ENCODE measurements around the gene RPS6KB1.
A peak's percentile ranks its signal among the peaks of the same experiment; 100 is the strongest.
"Not testable (repeated sequence)": the region's sequence is repeated elsewhere in the genome, so short reads cannot be mapped to it uniquely, and the experiment has no call there.

RPS6KB1 gene

DNA sequence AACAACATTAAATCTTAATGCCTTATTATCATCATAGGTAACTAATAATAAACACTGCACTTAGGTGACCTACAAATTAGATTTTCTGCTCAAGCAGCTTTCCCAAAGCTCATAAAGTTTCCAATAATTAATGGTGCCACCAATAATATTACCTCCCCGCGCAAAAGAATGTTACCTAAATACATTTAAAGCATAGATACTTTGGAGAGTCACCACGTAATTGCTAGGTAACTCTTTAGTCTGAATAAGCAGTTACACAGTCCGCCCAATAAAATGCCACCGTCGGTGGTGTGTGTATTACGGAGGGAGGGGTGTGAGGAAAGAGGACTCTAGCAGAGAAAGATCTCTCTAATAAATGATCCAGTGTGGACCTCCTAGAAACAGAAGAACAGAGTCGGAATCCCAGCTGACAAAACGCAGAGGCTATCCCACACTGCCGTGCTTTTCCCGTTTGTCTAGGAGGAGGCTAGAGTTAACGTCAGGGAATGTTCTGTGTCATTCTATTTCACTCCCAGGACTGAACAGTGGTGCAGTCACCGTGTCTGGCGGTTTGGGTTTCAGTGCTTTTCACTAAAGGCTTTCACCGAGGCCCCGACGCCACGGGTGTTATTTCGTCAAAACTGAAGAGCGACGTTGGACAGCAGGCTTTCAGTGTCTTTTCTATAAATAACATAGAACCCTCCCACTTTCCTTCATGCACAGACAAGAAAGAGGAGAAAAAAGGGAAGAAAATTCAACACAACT, 71.0 kb downstream of the RPS6KB1 start:
- Histone ChIP-seq H3K9me3 (ENCODE audit: control insufficient read depth, low read length) (no peaks in the 10 kb centered on the region), H3K27me3 (replicated peaks; ENCODE audit: control insufficient read depth, insufficient read depth, low read length, poor library complexity, severe bottlenecking) (no peaks in the 10 kb centered on the region), H3K27ac (ENCODE audit: insufficient read depth, low read length, poor library complexity, severe bottlenecking) (peak overlapping the region; percentile 80), H3K4me1 (ENCODE audit: control insufficient read depth, insufficient read depth, low read length, poor library complexity, severe bottlenecking) (peaks cover 12% of the 10 kb centered on the region), H3K4me3 (ENCODE audit: insufficient read depth, low read depth, low read length, poor library complexity, severe bottlenecking) (peak overlapping the region; percentile 79), H3K36me3 (ENCODE audit: control insufficient read depth, insufficient read depth, low read length) (no peaks in the 10 kb centered on the region)
- peak; percentile 6 to 17 (median 9) for DNase-seq

DNA sequence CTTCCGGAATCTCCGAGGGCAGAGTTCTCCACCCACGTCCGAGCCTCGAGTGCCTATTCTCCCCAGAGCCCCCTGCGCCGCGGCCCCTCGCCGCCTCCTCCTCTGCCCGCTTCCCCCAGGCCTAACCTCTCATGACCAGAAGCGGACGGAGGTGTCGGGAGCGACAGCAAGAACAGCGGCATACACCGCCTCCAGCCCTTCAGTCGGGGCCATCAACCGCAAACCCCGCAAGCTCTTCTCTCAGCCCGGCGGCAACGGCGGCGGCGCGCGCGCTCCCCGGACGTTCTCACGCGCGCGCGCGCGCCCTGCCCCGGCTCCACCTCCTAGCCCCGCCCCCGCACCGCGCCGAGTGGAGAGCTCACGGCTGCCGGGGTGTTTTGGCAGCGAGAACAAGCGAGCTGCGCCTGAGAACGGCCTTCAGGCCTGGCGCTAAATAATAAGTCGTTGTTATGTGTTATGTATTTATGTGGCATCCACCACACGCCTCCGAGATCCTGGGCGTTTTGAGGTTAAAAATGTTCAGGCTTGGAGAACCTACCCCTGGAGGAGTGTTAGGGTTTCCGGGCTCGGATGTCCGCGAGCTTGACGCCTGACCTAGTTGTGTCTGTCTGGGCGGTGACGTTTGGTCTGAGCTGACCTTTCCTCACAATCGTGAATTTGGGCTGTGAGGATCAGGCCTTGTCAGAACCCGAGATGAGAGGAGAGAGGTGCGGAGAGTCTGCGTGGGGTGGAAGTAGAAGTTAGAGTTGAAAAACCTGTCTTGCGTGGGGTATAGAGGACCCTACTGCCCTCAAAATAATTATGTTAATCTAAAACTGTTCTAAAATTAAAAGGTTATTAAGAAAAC, 71.8 kb downstream of the RPS6KB1 start, which contains the start of gene RNFT1:
Gene RNFT1, minus strand, starts transcription at position 259 of the 847 bp plus-strand sequence. Its CDS starts 77 bp downstream, at position 182.
- DNase-seq: peak; percentile 78 to 82 (median 79)
- peaks cover 12% of the 10 kb centered on the region for H3K4me1 ChIP-seq (ENCODE audit: control insufficient read depth, insufficient read depth, low read length, poor library complexity, severe bottlenecking)

DNA sequence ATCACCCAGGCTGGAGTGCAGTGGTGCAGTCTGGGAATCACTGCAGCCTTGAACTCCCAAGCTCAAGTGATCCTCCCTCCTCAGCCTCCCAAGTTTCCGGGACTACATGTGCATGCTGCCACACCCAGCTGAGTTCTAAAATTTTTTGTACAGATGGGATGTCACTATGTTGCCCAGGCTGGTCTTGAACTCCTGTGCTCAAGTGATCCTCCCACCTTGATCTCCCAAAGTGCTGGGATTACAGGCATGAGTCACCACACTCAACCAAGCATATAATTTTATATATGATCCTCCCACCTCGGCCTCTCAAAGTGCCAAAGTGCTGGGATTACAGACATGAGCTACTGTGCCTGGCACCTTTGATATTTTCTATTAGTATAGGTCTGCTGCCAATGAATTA, 78.8 kb downstream of the RPS6KB1 start:
- not testable (repeated sequence) for H3K27ac ChIP-seq (ENCODE audit: insufficient read depth, low read length, poor library complexity, severe bottlenecking); DNase-seq; H3K4me1 ChIP-seq (ENCODE audit: control insufficient read depth, insufficient read depth, low read length, poor library complexity, severe bottlenecking); H3K4me3 ChIP-seq (ENCODE audit: insufficient read depth, low read depth, low read length, poor library complexity, severe bottlenecking); H3K36me3 ChIP-seq (ENCODE audit: control insufficient read depth, insufficient read depth, low read length); H3K27me3 ChIP-seq (replicated peaks; ENCODE audit: control insufficient read depth, insufficient read depth, low read length, poor library complexity, severe bottlenecking); H3K9me3 ChIP-seq (ENCODE audit: control insufficient read depth, low read length)

More for the DNA sequence above, 71.8 kb downstream of the RPS6KB1 start, which contains the start of gene RNFT1:
- no peaks in the 10 kb centered on the region for H3K36me3 ChIP-seq (ENCODE audit: control insufficient read depth, insufficient read depth, low read length)
- H3K27ac ChIP-seq (ENCODE audit: insufficient read depth, low read length, poor library complexity, severe bottlenecking): peak within 1 kb of the TSS; percentile 80
- peak within 1 kb of the TSS; percentile 79 for H3K4me3 ChIP-seq (ENCODE audit: insufficient read depth, low read depth, low read length, poor library complexity, severe bottlenecking)
- H3K27me3 ChIP-seq (replicated peaks; ENCODE audit: control insufficient read depth, insufficient read depth, low read length, poor library complexity, severe bottlenecking): no peaks in the 10 kb centered on the region
- H3K9me3 ChIP-seq (ENCODE audit: control insufficient read depth, low read length): no peaks in the 10 kb centered on the region

DNA sequence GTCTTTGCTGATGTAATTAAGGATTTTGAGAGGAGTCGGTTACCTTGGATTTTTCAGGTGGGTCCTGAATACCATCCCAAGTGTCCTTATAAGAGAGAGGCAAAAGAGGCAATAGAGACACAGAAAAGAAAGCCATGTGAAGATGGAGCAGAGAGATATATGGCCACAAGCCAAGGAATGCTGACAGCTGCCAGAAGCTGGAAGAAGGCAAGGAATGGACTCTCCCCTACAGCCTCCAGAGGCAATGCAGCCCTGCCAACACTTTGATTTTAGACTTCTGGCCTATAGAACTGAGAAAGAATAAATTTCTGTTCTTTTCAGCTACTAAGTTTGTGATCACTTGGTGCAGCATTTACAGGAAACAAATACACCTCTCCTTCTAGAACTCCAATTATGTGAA, 79.9 kb downstream of the RPS6KB1 start:
- Histone ChIP-seq H3K4me1 (ENCODE audit: control insufficient read depth, insufficient read depth, low read length, poor library complexity, severe bottlenecking) (no peaks in the 10 kb centered on the region), H3K9me3 (ENCODE audit: control insufficient read depth, low read length) (no peaks in the 10 kb centered on the region), H3K27ac (ENCODE audit: insufficient read depth, low read length, poor library complexity, severe bottlenecking) (no peak overlapping the region), H3K27me3 (replicated peaks; ENCODE audit: control insufficient read depth, insufficient read depth, low read length, poor library complexity, severe bottlenecking) (no peaks in the 10 kb centered on the region), H3K36me3 (ENCODE audit: control insufficient read depth, insufficient read depth, low read length) (no peaks in the 10 kb centered on the region), H3K4me3 (ENCODE audit: insufficient read depth, low read depth, low read length, poor library complexity, severe bottlenecking) (no peak overlapping the region)
- no peak for DNase-seq

DNA sequence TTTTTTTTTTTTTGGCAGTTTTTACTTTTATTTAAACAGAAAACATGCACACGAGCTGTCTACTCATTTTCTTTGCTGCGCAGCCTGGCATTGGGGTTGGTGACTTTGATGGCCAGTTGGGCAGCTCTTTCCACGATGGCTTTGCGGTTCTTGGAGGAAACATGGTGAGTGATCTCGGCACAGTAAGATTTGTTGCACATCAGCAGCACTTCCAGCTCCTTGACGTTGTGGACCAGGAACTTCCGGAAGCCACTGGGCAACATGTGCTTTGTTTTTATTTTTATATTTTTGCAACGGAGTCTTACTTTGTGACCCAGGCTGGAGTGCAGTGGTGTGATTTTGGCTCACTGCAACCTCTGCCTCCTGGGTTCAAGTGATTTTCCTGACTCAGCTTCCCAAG, 80.6 kb downstream of the RPS6KB1 start:
- not testable (repeated sequence) for H3K36me3 ChIP-seq (ENCODE audit: control insufficient read depth, insufficient read depth, low read length); H3K27ac ChIP-seq (ENCODE audit: insufficient read depth, low read length, poor library complexity, severe bottlenecking); H3K4me3 ChIP-seq (ENCODE audit: insufficient read depth, low read depth, low read length, poor library complexity, severe bottlenecking); H3K27me3 ChIP-seq (replicated peaks; ENCODE audit: control insufficient read depth, insufficient read depth, low read length, poor library complexity, severe bottlenecking); H3K9me3 ChIP-seq (ENCODE audit: control insufficient read depth, low read length); DNase-seq; H3K4me1 ChIP-seq (ENCODE audit: control insufficient read depth, insufficient read depth, low read length, poor library complexity, severe bottlenecking)

DNA sequence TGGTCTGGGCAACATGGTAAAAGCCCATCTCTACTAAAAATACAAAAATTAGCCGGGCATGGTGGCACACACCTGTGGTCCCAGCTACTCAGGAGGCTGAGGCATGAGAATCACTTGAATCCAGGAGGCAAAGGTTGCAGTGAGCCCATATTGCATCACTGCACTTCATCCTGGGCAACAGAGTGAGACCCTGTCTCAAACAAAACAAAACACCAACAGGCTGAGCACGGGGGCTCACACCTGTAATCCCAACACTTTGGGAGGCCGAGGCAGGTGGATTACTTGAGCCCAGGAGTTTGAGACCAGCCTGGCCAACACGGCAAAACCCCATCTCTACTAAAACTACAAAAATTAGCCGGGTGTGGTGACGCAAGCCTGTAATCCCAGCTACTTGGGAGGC, 82.2 kb downstream of the RPS6KB1 start:
- not testable (repeated sequence) for H3K9me3 ChIP-seq (ENCODE audit: control insufficient read depth, low read length); H3K36me3 ChIP-seq (ENCODE audit: control insufficient read depth, insufficient read depth, low read length); DNase-seq; H3K4me1 ChIP-seq (ENCODE audit: control insufficient read depth, insufficient read depth, low read length, poor library complexity, severe bottlenecking); H3K27me3 ChIP-seq (replicated peaks; ENCODE audit: control insufficient read depth, insufficient read depth, low read length, poor library complexity, severe bottlenecking); H3K27ac ChIP-seq (ENCODE audit: insufficient read depth, low read length, poor library complexity, severe bottlenecking); H3K4me3 ChIP-seq (ENCODE audit: insufficient read depth, low read depth, low read length, poor library complexity, severe bottlenecking)

DNA sequence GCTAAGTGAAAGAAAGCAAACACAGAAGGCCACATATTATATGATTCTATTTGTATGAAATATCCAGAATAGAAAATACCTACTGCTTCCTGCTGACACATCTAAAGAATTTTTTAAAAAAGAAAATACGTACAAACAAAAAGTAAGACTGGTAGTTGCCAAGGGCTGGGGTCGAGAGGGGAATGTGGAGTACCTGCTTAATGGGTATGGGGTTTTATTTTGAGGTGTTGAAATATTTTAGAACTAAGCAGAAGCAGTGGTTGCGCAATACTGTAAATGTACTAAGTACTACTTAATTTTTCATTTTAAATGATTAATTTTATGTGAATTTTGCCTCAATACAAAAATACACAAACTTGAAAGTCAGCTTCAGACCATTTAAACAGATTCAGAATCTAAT, 103.7 kb downstream of the RPS6KB1 start:
- not testable (repeated sequence) for DNase-seq; H3K36me3 ChIP-seq (ENCODE audit: control insufficient read depth, insufficient read depth, low read length); H3K9me3 ChIP-seq (ENCODE audit: control insufficient read depth, low read length); H3K27ac ChIP-seq (ENCODE audit: insufficient read depth, low read length, poor library complexity, severe bottlenecking); H3K4me3 ChIP-seq (ENCODE audit: insufficient read depth, low read depth, low read length, poor library complexity, severe bottlenecking); H3K4me1 ChIP-seq (ENCODE audit: control insufficient read depth, insufficient read depth, low read length, poor library complexity, severe bottlenecking); H3K27me3 ChIP-seq (replicated peaks; ENCODE audit: control insufficient read depth, insufficient read depth, low read length, poor library complexity, severe bottlenecking)

Data from effector memory CD4-positive, alpha-beta T cell (primary cell).